ENCODE measurements around the gene MKNK1.
A peak's percentile ranks its signal among the peaks of the same experiment; 100 is the strongest.

The MKNK1 gene

GRCh38 chr1:46536527-46536926 is 67.5 kb downstream of the MKNK1 start:
- no peak for DNase-seq

- DNase-seq: no peak
These were observed 69.0 kb downstream of the MKNK1 start for GRCh38 chr1:46535063-46535462.

DNA sequence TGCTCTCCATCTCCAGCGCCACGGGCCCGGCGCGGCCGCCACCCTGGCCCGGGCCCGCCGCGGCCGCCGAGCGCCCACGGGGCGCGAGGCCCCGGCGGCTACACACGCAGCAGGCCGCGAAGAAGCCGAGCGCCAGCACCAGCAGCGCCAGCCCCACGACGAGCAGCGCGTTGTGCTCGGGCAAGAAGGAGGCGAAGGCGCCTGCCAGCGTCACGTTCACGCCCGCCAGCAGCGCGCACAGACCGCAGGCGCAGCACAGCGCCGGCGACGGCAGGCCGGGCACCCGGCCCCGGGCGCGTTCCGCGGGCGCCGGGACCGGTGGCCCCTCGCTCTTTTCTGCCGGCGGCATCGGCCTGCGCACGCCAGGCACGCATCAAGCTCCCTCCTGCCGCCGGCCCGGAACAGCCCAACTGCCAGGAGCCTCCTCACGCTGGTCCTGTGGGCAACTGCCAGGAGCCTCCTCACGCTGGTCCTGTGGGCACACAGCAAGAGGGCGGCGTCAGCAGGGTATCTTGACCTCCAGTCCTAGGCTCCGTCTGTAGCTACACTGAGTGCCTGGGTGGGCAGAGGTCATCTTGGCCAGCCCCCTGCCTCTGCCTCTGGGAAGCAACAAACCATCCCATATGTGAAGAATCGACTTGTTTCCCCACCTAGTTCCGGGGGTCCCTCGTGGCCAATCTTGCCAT is 70.7 kb downstream of the MKNK1 start:
- peak; percentile 42 for DNase-seq

DNA sequence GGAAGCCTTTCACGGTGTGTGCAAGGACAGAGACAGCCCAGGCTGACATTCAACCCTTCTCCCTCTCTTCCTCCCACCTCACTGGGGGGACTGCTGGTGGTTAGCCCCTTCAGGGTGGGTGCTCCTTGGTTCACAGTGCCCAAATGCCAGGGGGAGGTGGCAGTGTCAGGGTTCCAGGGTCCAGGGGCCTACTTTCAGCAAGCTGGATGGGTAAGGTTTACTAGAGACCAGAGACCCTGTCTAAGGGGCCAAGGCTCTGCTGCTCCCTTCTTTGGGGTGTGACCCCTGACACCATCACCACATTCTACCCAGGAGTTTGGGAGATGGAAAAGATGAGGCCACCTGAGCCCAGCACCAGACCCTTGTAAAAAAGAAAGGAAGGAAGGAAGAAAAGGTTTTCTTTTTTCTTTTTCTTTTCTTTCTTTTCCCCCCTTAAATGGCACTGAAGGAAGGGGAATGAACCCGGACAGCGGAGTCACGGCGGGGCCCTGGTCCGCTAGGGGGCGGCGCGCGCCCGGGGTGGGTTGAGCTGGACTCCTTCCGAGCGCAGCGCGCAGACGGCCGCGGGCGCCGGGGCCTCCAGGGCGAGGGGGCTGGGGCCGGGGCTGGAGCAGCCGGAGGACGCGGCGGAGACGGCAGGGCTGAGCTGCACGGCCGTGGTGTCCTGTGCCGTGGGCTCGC is 71.4 kb downstream of the MKNK1 start:
- peak; percentile 61 for DNase-seq

DNA sequence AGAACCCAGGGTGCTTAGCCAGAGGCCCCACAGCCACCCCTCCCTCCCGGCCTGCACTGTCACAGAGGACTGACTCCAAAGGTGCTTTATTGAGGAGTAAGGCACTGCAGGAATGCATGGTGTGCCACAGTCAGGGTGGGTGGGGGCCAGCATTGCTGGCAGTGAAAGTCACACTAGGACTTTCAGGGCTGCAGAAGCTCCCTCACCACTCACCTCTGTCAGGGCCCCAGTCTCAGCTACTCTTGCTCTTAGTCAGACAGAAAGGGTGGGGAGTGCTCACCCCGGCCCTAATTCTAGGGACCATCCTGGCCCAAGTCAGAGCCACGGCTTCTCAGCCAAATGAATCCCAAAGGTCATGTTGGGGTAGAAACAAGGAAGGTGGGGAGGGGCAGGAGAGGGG is 72.0 kb downstream of the MKNK1 start:
- DNase-seq: no peak

- DNase-seq: no peak
These were observed 73.2 kb downstream of the MKNK1 start for GRCh38 chr1:46530791-46531409.

DNA sequence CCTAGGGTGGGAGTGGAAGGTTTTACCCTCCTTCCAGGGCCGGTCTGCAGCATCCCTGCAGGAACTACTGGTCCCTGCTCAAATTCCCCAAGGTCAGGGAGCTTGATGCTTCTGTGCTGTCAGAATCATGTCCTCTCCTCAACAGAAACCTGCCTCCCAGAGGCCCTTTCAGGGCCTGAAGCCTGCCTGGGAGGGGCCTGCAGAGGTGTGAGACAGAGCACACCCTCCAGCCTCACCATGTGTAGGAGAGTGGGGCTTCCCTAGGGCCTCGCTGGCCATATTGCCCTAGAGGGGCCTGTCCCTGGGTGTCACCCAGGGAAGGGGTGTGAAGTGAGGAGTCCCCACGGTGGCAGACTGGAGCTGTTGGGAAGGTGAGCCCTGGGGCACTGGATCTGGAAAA is 73.8 kb downstream of the MKNK1 start:
- no peak for DNase-seq

GRCh38 chr1:46529031-46529630 is 74.9 kb downstream of the MKNK1 start:
- no peak for DNase-seq

GRCh38 chr1:46528297-46528955 is 75.6 kb downstream of the MKNK1 start:
- DNase-seq: no peak

GRCh38 chr1:46527474-46528296 is 76.4 kb downstream of the MKNK1 start:
- DNase-seq: peak; percentile 59

DNA sequence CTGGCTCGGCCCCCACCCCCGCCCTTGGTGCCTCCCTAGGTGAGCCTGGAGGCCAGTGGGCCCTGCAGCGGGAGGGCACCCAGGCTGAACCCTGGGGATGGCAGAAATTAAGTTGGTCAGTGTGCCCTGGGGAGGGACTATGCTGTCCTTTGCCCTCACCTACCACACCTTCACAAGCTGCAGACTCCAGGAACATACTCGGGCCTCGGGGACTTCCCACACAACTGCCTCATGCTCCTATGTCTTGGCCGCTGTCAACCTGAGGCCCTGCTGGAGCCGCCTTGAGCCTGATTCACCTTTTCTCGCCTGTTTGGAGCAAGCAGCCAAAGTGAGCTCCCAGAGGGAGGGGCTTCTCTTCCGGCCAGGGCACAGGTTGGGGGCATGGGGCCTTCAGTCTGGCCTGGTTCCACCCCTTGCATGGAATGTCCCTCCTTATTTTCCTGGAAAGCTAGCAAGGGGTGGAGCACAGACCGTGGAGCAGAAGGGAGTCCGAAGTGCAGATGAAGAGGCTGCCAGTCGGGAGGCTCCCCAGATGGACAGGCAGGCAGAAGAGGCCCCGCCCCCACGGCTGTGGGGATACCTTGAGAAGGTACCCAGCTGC is 77.3 kb downstream of the MKNK1 start:
- no peak for DNase-seq

DNA sequence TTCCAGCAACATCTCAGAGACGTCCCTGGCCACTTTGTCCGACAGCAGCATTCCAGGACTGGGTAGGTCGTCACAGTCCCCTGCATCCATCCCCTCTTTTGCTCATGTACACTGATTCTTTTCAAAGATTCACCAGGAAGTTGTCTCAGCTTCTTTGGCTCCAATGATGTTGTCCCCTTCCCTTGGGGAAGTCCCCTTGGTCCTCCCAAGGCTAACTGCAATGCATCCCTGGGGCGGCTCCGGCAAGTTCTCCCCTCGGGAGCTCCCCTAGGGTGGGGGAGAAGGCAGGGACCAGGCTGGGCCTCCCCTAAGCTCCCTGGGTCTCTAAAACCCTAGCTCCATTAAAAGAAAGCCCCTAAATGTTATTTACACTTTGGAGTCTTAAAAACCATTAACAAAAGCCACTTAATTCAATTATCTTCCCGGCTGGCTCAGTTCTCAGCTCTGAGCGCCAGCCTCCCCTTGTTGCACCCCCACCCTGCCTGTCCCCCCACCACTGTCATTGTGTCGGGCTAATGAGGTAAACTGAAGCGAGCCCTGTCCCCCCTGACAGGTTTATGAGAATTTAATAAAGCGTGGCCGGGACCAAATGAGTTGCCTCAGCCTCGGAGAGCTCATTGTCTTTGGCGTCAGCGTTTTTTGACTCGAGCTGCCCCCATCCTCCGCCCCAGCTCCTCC is 77.9 kb downstream of the MKNK1 start:
- no peak for DNase-seq

DNA sequence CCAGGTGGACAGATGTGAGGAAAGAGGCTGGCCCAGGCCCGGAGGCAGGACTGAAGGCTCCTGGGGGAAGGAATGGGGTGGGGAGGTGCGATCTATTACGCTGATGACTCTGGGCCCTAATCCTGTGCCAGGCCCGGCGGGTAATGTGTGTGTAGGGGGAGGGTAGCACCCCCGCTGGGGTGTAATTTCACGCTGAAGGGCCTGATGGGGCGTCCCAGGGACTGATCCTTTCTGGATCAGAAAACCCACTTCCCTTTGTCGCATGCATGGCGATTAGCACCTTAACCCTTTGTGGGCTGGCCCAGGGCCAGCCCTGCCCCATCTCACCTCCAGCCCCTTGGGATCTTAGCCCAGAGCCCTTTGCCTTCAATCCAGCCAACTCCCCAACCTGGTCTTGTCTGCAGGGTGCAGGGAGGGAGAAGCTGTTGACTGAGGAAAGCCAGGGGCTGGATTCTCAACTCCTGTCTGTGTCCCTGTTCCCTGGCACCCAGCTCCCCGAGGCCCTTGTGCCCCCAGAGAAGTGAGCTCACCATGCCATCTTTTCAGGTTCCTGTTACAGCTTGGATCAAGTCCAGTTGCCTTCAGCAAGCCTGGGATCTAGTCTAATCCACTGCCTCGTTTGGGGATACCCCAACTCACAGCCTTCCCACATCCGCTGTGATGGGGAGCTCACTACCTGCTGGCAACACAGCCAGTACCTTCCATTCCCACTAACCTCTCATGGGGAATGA is 78.7 kb downstream of the MKNK1 start:
- DNase-seq: no peak

GRCh38 chr1:46524843-46525242 is 79.2 kb downstream of the MKNK1 start:
- DNase-seq: no peak

- DNase-seq: no peak
These were observed 80.3 kb downstream of the MKNK1 start for GRCh38 chr1:46523496-46524353.

DNA sequence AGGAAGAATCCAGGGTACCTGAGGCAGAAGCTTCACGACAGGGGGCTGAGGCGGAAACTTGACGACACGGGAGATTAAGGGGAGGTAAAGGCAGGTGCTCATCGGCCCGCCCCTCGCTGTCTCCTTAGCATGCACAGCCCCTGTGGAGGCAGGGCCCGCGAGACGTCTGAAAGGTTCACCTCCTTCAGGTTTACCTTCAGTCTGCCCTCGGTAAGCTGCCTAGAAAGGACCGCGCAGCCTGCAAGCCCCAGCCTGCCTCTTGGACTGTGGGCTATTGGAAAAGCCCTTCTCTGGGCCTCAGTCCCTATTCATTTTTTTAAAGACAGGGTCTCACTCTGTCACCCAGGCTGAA is 81.1 kb downstream of the MKNK1 start:
- DNase-seq: no peak

- no peak for DNase-seq
These were observed 81.7 kb downstream of the MKNK1 start for GRCh38 chr1:46522184-46522968.

GRCh38 chr1:46521414-46521813 is 82.7 kb downstream of the MKNK1 start:
- no peak for DNase-seq

All from activated effector memory CD4-positive, alpha-beta T cell treated with Interleukin-2 at 50 U/mL for 16 hours (primary cell).